NCI-H345 treated with DMSO at 0.1 percent for 48 hours (cell line): ENCODE results near the gene FANCL.
"Not testable (repeated sequence)": the region's sequence is repeated elsewhere in the genome, so short reads cannot be mapped to it uniquely, and the experiment has no call there.

Source experiments
- DNase-seq: peaks from one replicate; lab custom pipeline; 2025; ENCODE audit not compliant: unreplicated experiment; lab: John Stamatoyannopoulos, UW

Gene FANCL

GRCh38 chr2:58146707-58147106 lies 94.4 kb downstream of the FANCL start:
- no peak for DNase-seq

GRCh38 chr2:58145769-58146168 lies 95.4 kb downstream of the FANCL start:
- not testable (repeated sequence) for DNase-seq

DNA sequence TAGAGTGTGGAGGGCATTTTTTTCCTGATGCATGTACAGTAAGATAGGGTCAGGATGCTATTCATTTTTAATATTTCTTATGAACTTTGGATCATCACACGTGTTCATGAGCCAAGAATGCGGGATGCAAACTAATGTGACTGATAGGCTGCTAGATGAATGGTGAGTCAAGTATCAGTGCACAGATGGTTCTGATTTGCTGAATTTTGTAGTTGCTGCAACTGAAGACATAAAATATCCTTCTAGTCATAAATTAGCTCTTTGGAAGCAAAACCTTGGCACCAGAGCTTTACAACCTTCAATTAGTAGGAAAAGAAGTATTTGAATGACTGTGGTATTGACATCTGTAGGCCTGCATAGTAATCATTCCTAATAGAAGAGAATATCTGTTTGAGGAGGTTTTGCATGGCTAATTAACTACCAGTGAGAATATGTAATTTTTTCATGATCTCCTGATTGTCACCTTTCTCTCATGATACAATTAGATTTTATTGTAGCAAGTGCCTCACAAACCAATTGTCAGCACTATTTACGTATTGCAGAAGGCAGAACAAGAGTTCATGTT lies 100.5 kb downstream of the FANCL start:
- no peak for DNase-seq

- DNase-seq, result no peak
Observed at GRCh38 chr2:58138396-58139030, 102.6 kb downstream of the FANCL start.

- DNase-seq, result no peak
Observed at GRCh38 chr2:58137856-58138255, 103.3 kb downstream of the FANCL start.

DNA sequence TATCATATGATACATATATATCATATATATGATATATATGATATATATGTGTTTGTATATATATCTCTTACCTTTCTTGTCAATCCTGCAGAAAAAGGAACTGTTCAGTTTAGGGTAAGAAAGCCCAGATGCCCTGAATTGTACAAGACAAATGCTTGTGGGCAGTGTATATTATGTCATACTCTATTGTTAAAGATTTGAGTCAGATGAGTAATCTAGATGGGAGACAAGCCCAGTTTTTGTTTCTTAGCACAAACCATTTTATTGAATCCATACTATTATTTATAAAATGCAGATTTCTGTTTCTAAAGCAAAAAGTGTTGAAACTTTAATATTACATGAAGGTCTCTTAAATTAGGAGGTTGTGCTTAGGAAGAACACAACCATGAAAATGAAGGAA lies 103.9 kb downstream of the FANCL start:
- no peak for DNase-seq

DNA sequence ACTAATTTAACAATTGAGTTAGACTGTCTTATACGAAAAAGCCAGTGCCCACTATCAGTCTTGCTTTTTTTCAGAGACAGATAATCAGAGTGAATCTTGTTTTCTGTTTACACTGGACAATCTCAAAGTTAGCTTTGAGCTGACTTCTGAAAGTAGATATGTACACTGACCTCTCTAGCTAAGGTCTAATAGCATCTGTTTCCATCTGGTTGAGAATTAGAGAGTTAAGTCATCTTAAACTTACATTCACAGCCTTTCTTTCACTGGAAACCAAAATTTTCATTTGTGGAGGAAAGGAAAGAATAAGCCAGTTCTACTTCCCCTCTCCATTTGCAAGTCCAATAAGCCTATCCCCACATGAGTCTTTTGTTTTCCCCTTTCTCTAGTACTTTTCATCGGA lies 105.3 kb downstream of the FANCL start:
- DNase-seq, result no peak

DNA sequence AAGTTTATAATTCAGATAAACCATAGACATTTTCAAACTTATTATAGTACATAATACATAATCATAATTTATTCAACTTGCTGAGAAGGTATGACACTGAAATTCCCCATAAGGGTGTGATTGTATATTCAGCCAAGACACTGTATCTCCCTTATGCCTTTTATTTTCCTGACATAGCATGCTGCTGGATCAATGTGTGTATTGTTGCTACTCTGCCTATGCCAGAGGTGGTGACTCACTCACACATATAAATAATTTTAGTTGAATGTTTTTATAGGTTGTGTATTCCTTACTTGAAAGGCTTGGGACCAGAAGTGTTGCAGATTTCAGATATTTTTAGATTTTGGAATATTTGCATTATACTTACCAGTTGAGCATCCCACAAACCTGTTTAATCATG lies 107.7 kb downstream of the FANCL start:
- no peak for DNase-seq

DNA sequence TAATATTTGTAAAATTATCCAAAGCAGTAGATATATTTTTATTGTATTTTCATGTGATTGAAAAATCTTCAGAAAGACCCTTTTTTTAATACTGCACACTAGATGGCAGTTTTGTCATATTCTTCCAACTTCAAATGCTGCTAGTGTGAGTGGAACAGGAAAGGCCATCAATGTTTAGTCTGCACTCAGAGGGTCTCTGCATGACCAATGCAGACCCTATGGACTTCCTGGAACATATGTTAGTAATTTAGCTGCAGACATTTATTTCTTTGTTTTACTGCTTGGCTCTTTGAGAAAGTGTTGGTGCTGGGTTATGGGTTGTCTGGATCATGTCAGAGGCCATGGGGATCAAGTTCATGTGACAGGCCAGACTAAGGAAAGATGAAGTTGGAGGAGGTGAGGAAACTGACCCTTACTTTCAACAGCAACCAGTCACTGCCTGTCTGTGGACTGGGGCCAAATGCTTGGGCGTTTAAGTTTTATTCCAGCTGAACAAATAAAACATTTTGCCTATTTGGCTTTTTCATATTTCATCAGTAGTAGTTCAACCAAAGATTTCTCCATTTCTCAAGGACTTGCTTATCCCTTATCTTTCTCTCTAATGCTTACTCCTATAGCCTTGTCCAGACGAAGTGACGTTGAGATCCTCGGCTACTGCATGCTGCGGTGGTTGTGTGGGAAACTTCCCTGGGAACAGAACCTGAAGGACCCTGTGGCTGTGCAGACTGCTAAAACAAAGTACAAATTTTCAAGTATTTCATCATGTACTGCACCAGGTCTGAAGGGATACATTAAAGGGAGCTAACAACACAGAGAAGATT lies 109.7 kb downstream of the FANCL start:
- no peak for DNase-seq

DNA sequence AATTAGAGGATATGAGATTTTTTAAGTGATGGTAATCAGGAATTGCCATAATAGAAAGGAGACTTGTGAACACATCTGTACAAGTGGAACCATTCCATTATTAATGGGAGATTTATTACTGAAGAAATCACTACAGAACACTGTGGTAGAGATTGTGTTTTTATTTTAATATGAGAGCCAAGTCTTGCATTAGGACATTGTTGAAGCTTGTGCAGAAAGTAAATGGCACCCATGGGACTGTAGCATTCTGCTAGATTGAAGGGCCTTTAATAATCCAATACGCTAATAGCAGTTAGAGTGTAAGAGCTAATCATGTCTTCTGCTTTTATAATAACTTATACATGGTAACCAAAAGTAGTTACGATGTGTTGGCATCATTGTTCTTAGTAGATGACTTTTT lies 110.9 kb downstream of the FANCL start:
- no peak for DNase-seq

DNA sequence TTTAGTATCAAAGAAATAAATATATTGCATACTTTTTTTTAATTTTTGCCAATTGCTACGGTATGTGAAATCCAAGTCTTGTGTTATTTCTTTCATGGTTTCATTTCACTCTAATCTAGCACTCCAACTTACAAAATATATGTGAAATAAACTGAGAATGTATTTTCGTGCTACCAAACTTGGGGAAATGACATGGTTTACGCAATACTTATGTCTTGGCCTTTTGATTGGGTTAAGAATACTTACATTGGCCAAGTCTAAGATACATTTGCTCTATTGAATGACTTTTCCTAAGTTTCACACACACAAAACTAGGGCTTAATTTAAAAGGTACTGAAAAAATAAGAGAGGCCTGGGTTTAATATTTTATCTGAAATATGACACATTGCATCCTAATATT lies 114.0 kb downstream of the FANCL start:
- no peak for DNase-seq

DNA sequence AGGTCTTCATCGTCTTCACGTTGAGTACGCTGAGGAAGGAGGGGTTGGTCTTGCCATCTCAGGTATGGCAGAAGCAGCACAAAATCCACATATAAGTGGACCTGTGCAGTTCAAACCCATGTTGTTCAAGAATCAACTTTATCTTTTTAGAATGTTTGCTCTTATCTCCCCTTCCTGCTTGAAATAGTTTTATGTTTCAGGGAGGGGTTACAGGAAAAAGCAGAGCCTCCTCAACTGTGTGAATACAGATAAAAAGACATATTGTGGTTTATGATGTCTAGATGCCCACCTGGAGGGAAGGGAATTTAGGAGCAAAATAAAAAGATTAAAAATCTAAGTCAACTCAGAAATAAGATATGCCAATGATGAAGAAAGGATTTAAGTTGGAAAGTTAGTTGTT lies 118.6 kb downstream of the FANCL start:
- no peak for DNase-seq

- no peak for DNase-seq
Observed at GRCh38 chr2:58122040-58122439, 119.1 kb downstream of the FANCL start.

DNA sequence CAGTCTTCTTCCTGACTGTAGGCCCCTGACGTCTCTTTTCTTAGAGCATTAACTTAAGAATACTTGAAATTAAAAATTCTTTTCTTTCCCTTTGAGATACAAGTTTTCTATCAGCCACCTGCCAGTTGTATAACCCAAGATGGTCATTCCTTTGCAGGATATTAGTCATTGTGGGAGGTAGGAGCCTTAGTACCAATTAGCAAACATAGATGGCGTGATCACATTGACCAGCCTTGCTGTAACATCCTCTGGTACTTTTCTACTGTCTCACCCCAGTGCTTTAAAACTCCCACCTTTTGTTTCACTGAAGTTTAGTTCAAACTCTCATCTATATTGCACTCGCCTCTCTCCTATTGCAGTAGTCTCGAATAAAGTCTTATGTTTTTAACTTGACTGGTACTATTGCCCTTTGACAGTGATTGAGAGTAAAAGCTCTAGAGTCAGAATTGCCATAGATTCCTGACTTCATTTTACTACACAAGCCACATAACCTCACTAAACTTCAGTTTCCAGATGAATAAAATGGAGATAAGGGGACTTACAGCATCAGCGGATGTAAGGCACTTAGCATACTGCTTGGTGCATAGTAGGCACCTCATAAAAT lies 120.4 kb downstream of the FANCL start:
- DNase-seq, result no peak

DNA sequence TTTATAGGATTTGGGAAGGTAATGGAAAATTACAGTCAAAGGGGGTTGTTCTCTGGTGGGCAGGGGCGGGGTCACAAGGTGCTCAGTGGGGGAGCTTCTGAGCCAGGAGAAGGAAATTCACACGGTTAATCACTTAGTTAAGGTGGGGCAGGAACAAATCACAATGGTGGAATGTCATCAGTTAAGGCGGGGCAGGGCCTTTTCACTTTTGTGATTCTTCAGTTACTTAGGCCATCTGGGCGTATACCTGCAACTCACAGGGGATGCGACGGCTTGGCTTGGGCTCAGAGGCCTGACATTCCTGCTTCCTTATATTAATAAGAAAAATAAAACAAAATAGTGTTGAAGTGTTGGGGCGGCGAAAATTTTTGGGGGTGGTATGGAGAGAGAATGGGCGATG lies 127.6 kb downstream of the FANCL start:
- DNase-seq, result not testable (repeated sequence)

DNA sequence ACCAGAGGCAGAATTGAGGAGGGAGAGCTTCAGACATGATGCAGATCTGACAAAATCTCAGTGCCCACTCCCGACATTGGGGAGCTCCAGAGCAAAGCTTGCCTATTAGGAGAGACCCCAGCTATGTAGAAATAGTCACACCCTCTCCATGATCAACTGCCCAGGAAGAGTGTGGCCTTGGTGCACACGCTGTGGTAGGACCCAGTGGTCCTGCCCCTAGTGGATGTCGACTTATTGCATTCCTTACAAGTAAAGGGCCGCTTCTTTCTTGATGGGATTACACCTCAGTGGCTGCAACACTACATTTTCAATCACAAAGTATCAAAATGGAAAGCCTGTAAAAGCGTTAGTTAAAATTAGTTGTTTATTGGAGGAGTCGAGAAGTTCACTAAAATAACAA lies 130.4 kb downstream of the FANCL start:
- no peak for DNase-seq

DNA sequence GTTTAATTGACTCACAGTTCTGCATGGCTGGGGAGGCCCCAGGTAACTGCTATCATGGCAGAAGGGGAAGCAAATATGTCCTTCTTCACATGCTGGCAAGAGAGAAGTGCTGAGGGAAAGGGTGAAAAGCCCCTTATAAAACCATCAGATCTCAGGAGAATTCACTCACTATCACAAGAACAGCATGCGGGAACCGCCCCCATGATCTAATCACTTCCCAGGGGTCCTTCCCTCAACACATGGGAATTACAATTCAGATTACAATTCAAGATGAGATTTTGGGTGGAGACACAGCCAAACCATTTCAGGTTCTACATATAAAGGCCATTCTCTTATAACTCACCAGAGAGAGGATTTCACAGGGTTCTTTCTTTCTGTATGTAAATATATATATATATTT lies 131.6 kb downstream of the FANCL start:
- no peak for DNase-seq
